Measurements from ENCODE around the gene ZNF45.

DNA sequence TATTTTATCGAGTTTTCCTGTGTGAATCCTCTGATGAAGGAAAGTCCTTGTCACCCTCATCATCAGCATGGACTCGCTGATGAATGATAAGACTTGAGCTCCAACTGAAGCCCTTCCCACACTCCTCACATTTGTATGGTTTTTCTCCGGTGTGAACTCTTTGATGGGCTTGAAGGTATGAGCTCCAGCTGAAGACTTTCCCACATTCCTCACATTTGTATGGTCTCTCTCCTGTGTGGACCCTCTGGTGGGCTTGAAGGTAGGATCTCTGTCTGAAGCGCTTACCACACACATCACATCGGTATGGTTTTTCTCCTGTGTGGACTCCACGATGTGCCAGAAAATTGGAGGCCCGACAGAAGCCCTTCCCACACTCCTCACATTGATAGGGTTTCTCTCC lies 21.7 kb downstream of the ZNF45 start:
- TF ChIP-seq EZH2 (IDR thresholded peaks at IDR 0.05; ENCODE audit: low read length, missing control alignments) = no peak
- TF ChIP-seq CTCF (conservative IDR thresholded peaks at IDR 0.05 in 1 of 2, IDR thresholded peaks at IDR 0.05 in 1 of 2; ENCODE audit: low read depth in 1 of 2, low read length in 2 of 2) = no peak

Measured in fibroblast of lung (primary cell).